CD4-positive, alpha-beta memory T cell (primary cell): ENCODE measurements around the gene CRTC3. TPM values are rescaled to one million over a fixed set of nuclear protein-coding genes. Genes with fewer than 3 reads are reported as not detected.

Source experiments
- CTCF ChIA-PET: fragments of 350-600 bp; sonication (Branson Sonifier 250); formaldehyde crosslinking; loops from one replicate; lab custom pipeline; 2021; ENCODE audit warnings: inconsistent platforms; ENCODE audit not compliant: partially characterized antibody; lab: Charles Lee
- POLR2A ChIA-PET: fragments of 350-600 bp; sonication (Branson Sonifier 250); formaldehyde crosslinking; loops from one replicate; lab custom pipeline; 2021; ENCODE audit not compliant: partially characterized antibody; lab: Charles Lee
- DNase-seq, 5 donors: peaks; one replicate each; pipeline versions ENCODE4 v3.0.0 to v3.0.0-alpha.2; 2020 to 2022; ENCODE audit warnings: mixed read lengths in 1 of 5
- H3K27ac ChIP-seq: one replicate; pipeline ENCODE4 v1.7.0; 2013; ENCODE audit warnings: low read depth, low read length
- H3K27me3 ChIP-seq: 2 replicates; pipeline ENCODE4 v1.7.0; 2013; ENCODE audit warnings: mild to moderate bottlenecking, low read length, moderate library complexity; ENCODE audit not compliant: insufficient read depth
- H3K36me3 ChIP-seq: 2 replicates; pipeline ENCODE4 v1.7.0; 2013; ENCODE audit warnings: mild to moderate bottlenecking, low read length, moderate library complexity; ENCODE audit not compliant: insufficient read depth
- H3K4me1 ChIP-seq: 2 replicates; pipeline ENCODE4 v1.7.0; 2013; ENCODE audit warnings: mild to moderate bottlenecking, low read length, moderate library complexity; ENCODE audit not compliant: insufficient read depth
- H3K4me3 ChIP-seq, 2 donors: one replicate each; pipeline ENCODE4 v1.7.0; 2013; ENCODE audit warnings: low read length in 2 of 2, mild to moderate bottlenecking in 1 of 2
- H3K9me3 ChIP-seq, 2 donors: one replicate each; pipeline ENCODE4 v1.7.0; 2013; ENCODE audit warnings: low read length in 2 of 2, control low read depth in 1 of 2; ENCODE audit not compliant: control insufficient read depth in 1 of 2
- H3K27ac Mint-ChIP-seq, 7 donors: one replicate each; pipeline ENCODE4 v1.8.0; 2020 to 2021; ENCODE audit warnings: mixed read lengths in 7 of 7, mild to moderate bottlenecking in 6 of 7, inconsistent platforms in 3 of 7, moderate library complexity in 3 of 7
- H3K27me3 Mint-ChIP-seq, 2 donors: one replicate each; pipeline ENCODE4 v1.8.0; 2020 to 2021; ENCODE audit warnings: mixed read lengths in 2 of 2
- H3K36me3 Mint-ChIP-seq, 2 donors: one replicate each; pipeline ENCODE4 v1.8.0; 2020 to 2021; ENCODE audit warnings: mixed read lengths in 2 of 2, inconsistent platforms in 1 of 2, mild to moderate bottlenecking in 1 of 2
- H3K4me1 Mint-ChIP-seq, 4 donors: one replicate each; pipeline ENCODE4 v1.8.0; 2020 to 2021; ENCODE audit warnings: mixed read lengths in 4 of 4, mild to moderate bottlenecking in 1 of 4
- H3K4me3 Mint-ChIP-seq, 8 donors: one replicate each; pipeline ENCODE4 v1.8.0; 2020 to 2021; ENCODE audit warnings: mixed read lengths in 8 of 8, mild to moderate bottlenecking in 7 of 8, moderate library complexity in 6 of 8, inconsistent platforms in 3 of 8
- H3K9me3 Mint-ChIP-seq, 8 donors: one replicate each; pipeline ENCODE4 v1.8.0; 2020 to 2021; ENCODE audit warnings: mixed read lengths in 8 of 8, mild to moderate bottlenecking in 5 of 8, inconsistent platforms in 3 of 8, moderate library complexity in 1 of 8
- intact Hi-C: fragments of 100-400 bp; cut with micrococcal nuclease; formaldehyde crosslinking; loops from one replicate; pipeline ENCODE4 v1.15.1; 2023
- polyA plus RNA-seq, 2 donors: library from polyadenylated mRNA; unstranded; fragments of 300-500 nt; fragmentation: Illumina TruSeq; gene quantifications; one replicate each; pipeline ENCODE4 v1.2.3, GENCODE V29; 2021
- total RNA-seq, 2 experiments: library from RNA; stranded (reverse); gene quantifications; one replicate each; pipeline ENCODE4 v1.2.3, GENCODE V29; 2021

The CRTC3 gene
- total and polyA plus RNA-seq, 4 experiments from 2014 or later: 14.5 to 75.5 (median 56.3) TPM

- Histone ChIP-seq H3K27me3 (no peaks in the 10 kb centered on the region), H3K36me3 (peaks cover 30% of the 10 kb centered on the region), H3K4me1 (peaks cover 11% of the 10 kb centered on the region), H3K4me3 (no peak overlapping the region), H3K9me3 (no peaks in the 10 kb centered on the region), H3K27ac (no peak overlapping the region)
- Mint-ChIP-seq H3K9me3 (peaks cover 0 to 8% (median 0%) of the 10 kb centered on the region in 8 donors), H3K27ac (peak overlapping the region in 2 of 7 donors; percentile 54 to 66), H3K4me1 (peaks cover 9 to 18% (median 13%) of the 10 kb centered on the region in 4 donors), H3K36me3 (peaks cover 20 to 45% of the 10 kb centered on the region in 2 donors), H3K27me3 (peaks cover 0 to 3% of the 10 kb centered on the region in 2 donors), H3K4me3 (no peak overlapping the region)
- no peak for DNase-seq
- CTCF ChIA-PET: interaction anchor here (1.7 kb wide), 1 partner anchor 48 kb away, joined by 3 read pairs; no protein-coding TSS in a partner anchor
- intact Hi-C loops: no loop called here
- POLR2A ChIA-PET: no interaction called here
Measured at GRCh38 chr15:90644526-90644925, 114.8 kb downstream of the CRTC3 start.

GRCh38 chr15:90644952-90645725 lies 115.4 kb downstream of the CRTC3 start:
- peaks cover 30% of the 10 kb centered on the region for H3K36me3 ChIP-seq
- peaks cover 11 to 24% (median 17%) of the 10 kb centered on the region in 4 donors for H3K4me1 Mint-ChIP-seq
- H3K27ac ChIP-seq: no peak overlapping the region
- H3K27me3 ChIP-seq: no peaks in the 10 kb centered on the region
- intact Hi-C loops: loop anchor here (5.0 kb wide), 1 partner anchor 627 kb away; no protein-coding TSS in a partner anchor
- no peak overlapping the region for H3K4me3 ChIP-seq
- CTCF ChIA-PET: no interaction called here
- H3K36me3 Mint-ChIP-seq: peaks cover 20 to 44% of the 10 kb centered on the region in 2 donors
- POLR2A ChIA-PET: interaction anchor here (1.0 kb wide), 1 partner anchor 241 kb away, joined by 3 read pairs; no protein-coding TSS in a partner anchor
- DNase-seq: no peak
- peaks cover 17% of the 10 kb centered on the region for H3K4me1 ChIP-seq
- peaks cover 0 to 8% (median 0%) of the 10 kb centered on the region in 8 donors for H3K9me3 Mint-ChIP-seq
- H3K27me3 Mint-ChIP-seq: peaks cover 0 to 3% of the 10 kb centered on the region in 2 donors
- H3K27ac Mint-ChIP-seq: peak overlapping the region in 2 of 7 donors; percentile 54 to 81
- H3K4me3 Mint-ChIP-seq: peak overlapping the region in 1 of 8 donors; percentile 49
- no peaks in the 10 kb centered on the region for H3K9me3 ChIP-seq

- H3K9me3 Mint-ChIP-seq: peaks cover 0 to 8% (median 0%) of the 10 kb centered on the region in 8 donors
- peaks cover 20 to 35% of the 10 kb centered on the region in 2 donors for H3K36me3 Mint-ChIP-seq
- H3K9me3 ChIP-seq: no peaks in the 10 kb centered on the region
- H3K27me3 ChIP-seq: no peaks in the 10 kb centered on the region
- peaks cover 14 to 27% (median 21%) of the 10 kb centered on the region in 4 donors for H3K4me1 Mint-ChIP-seq
- ChIA-PET CTCF (interaction anchor here (1.0 kb wide), 1 partner anchor 239 kb away, joined by 3 read pairs; no protein-coding TSS in a partner anchor), POLR2A (interaction anchor here (1.0 kb wide), 1 partner anchor 240 kb away, joined by 3 read pairs; no protein-coding TSS in a partner anchor)
- no peak overlapping the region for H3K4me3 ChIP-seq
- H3K27ac ChIP-seq: no peak overlapping the region
- H3K27ac Mint-ChIP-seq: peak overlapping the region in 4 of 7 donors; percentile 27 to 86 (median 78)
- peaks cover 0 to 3% of the 10 kb centered on the region in 2 donors for H3K27me3 Mint-ChIP-seq
- DNase-seq: no peak
- peaks cover 22% of the 10 kb centered on the region for H3K36me3 ChIP-seq
- intact Hi-C loops: loop anchor here (5.0 kb wide), 1 partner anchor 626 kb away; no protein-coding TSS in a partner anchor
- H3K4me3 Mint-ChIP-seq: no peak overlapping the region
- peaks cover 20% of the 10 kb centered on the region for H3K4me1 ChIP-seq
Measured at GRCh38 chr15:90645873-90646575, 116.3 kb downstream of the CRTC3 start.

- Mint-ChIP-seq H3K4me1 (peaks cover 14 to 27% (median 21%) of the 10 kb centered on the region in 4 donors), H3K27me3 (peaks cover 0 to 3% of the 10 kb centered on the region in 2 donors), H3K4me3 (no peak overlapping the region), H3K36me3 (peaks cover 19 to 31% of the 10 kb centered on the region in 2 donors), H3K27ac (peak overlapping the region in 4 of 7 donors; percentile 27 to 86 (median 63)), H3K9me3 (peaks cover 0 to 6% (median 0%) of the 10 kb centered on the region in 8 donors)
- H3K4me1 ChIP-seq: peaks cover 20% of the 10 kb centered on the region
- no peak for DNase-seq
- no peak overlapping the region for H3K27ac ChIP-seq
- H3K27me3 ChIP-seq: no peaks in the 10 kb centered on the region
- ChIA-PET POLR2A (no interaction called here), CTCF (interaction anchor here (1.0 kb wide), 1 partner anchor 239 kb away, joined by 3 read pairs; no protein-coding TSS in a partner anchor)
- no peak overlapping the region for H3K4me3 ChIP-seq
- H3K9me3 ChIP-seq: no peaks in the 10 kb centered on the region
- H3K36me3 ChIP-seq: peaks cover 18% of the 10 kb centered on the region
- intact Hi-C loops: loop anchor here (5.0 kb wide), 1 partner anchor 626 kb away; no protein-coding TSS in a partner anchor
Measured at GRCh38 chr15:90646662-90647305, 117.1 kb downstream of the CRTC3 start.

GRCh38 chr15:90647326-90647725 lies 117.6 kb downstream of the CRTC3 start:
- H3K4me1 ChIP-seq: peaks cover 20% of the 10 kb centered on the region
- Mint-ChIP-seq H3K9me3 (peaks cover 0 to 6% (median 0%) of the 10 kb centered on the region in 8 donors), H3K27ac (no peak overlapping the region), H3K36me3 (peaks cover 14 to 26% of the 10 kb centered on the region in 2 donors), H3K27me3 (peaks cover 0 to 3% of the 10 kb centered on the region in 2 donors), H3K4me3 (no peak overlapping the region), H3K4me1 (peaks cover 14 to 27% (median 21%) of the 10 kb centered on the region in 4 donors)
- H3K27ac ChIP-seq: no peak overlapping the region
- peaks cover 12% of the 10 kb centered on the region for H3K36me3 ChIP-seq
- DNase-seq: no peak
- H3K4me3 ChIP-seq: no peak overlapping the region
- ChIA-PET POLR2A (interaction anchor here (0.7 to 1.2 kb wide), 3 partner anchors 70 to 284 kb away, joined by 3 to 8 read pairs (median 4); partner anchors contain the start of genes BLM and FES), CTCF (interaction anchor here (0.6 to 3.8 kb wide), 31 partner anchors 10 to 402 kb away, joined by 3 to 118 read pairs (median 4); partner anchors contain the start of genes BLM, FES, HDDC3 and MAN2A2)
- H3K27me3 ChIP-seq: no peaks in the 10 kb centered on the region
- intact Hi-C loops: loop anchor here (5.0 kb wide), 1 partner anchor 625 kb away; no protein-coding TSS in a partner anchor
- no peaks in the 10 kb centered on the region for H3K9me3 ChIP-seq
